HL-60 (cell line): ENCODE data around the gene MAP3K5.

Experiments
- GABPA ChIP-seq: IDR thresholded peaks from 2 replicates; pipeline ENCODE4 v1.6.1; 2012; ENCODE audit warnings: low read depth
- TF ChIP-seq, protein P1 (sequence below): IDR thresholded peaks from one replicate; pipeline ENCODE4 v1.5.1; 2011; ENCODE audit warnings: low read length, control low read depth, inconsistent platforms; ENCODE audit not compliant: insufficient read depth

DNA sequence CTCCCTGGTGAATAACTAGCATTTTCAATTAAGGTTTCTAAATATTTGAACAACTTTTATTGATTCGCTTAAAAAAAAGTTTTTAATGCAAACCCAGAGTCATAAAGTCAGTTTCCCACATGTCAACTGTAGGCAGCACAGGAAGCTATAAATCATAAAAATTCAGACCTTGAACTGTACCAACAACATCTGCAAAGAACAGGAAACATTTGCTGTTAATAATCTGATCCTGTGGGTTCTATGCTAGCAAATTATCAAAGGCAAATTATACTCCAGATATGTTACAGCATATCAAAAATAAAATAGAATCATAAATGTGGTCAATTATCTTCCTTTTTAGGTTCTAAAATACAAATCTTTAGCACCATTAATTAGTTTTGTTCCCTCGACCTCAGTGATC is 225.4 kb downstream of the MAP3K5 start:
- TF ChIP-seq GABPA, result no peak
- TF ChIP-seq, protein P1, sequence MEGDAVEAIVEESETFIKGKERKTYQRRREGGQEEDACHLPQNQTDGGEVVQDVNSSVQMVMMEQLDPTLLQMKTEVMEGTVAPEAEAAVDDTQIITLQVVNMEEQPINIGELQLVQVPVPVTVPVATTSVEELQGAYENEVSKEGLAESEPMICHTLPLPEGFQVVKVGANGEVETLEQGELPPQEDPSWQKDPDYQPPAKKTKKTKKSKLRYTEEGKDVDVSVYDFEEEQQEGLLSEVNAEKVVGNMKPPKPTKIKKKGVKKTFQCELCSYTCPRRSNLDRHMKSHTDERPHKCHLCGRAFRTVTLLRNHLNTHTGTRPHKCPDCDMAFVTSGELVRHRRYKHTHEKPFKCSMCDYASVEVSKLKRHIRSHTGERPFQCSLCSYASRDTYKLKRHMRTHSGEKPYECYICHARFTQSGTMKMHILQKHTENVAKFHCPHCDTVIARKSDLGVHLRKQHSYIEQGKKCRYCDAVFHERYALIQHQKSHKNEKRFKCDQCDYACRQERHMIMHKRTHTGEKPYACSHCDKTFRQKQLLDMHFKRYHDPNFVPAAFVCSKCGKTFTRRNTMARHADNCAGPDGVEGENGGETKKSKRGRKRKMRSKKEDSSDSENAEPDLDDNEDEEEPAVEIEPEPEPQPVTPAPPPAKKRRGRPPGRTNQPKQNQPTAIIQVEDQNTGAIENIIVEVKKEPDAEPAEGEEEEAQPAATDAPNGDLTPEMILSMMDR, result no peak
